WI38 (cell line): ENCODE measurements around the gene ZCCHC9.

Experiments used
- H3K4me3 ChIP-seq: 2 replicates; pipeline ENCODE4 v1.5.1; 2011; ENCODE audit warnings: low read depth, mild to moderate bottlenecking, control low read depth, low read length
- TF ChIP-seq, protein P1 (sequence below): IDR thresholded peaks from 2 replicates; pipeline ENCODE4 v1.5.1; 2012; ENCODE audit warnings: low read depth, mild to moderate bottlenecking, control low read depth, low read length

The ZCCHC9 gene

DNA sequence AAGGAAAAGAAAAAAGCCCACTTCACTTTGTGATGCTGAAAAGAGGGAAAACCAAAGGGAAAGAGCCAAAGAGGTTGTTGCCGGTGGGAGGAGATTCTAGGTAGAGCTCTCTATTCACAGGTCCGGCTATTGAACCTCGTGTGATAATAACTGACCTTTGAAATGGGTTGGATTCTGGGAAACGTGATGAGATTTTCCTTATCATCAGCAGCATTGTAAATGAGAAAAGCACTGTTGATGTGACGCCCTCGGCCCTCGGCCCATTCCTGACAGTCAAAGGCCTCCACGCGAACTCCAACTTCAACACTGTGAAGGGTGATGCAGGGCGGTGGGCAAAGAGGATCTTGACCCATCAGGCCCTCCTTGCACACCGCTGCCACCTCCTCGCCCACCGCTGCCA lies 43.3 kb downstream of the ZCCHC9 start:
- H3K4me3 ChIP-seq: no peak overlapping the region
- TF ChIP-seq, protein P1, sequence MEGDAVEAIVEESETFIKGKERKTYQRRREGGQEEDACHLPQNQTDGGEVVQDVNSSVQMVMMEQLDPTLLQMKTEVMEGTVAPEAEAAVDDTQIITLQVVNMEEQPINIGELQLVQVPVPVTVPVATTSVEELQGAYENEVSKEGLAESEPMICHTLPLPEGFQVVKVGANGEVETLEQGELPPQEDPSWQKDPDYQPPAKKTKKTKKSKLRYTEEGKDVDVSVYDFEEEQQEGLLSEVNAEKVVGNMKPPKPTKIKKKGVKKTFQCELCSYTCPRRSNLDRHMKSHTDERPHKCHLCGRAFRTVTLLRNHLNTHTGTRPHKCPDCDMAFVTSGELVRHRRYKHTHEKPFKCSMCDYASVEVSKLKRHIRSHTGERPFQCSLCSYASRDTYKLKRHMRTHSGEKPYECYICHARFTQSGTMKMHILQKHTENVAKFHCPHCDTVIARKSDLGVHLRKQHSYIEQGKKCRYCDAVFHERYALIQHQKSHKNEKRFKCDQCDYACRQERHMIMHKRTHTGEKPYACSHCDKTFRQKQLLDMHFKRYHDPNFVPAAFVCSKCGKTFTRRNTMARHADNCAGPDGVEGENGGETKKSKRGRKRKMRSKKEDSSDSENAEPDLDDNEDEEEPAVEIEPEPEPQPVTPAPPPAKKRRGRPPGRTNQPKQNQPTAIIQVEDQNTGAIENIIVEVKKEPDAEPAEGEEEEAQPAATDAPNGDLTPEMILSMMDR: no peak

DNA sequence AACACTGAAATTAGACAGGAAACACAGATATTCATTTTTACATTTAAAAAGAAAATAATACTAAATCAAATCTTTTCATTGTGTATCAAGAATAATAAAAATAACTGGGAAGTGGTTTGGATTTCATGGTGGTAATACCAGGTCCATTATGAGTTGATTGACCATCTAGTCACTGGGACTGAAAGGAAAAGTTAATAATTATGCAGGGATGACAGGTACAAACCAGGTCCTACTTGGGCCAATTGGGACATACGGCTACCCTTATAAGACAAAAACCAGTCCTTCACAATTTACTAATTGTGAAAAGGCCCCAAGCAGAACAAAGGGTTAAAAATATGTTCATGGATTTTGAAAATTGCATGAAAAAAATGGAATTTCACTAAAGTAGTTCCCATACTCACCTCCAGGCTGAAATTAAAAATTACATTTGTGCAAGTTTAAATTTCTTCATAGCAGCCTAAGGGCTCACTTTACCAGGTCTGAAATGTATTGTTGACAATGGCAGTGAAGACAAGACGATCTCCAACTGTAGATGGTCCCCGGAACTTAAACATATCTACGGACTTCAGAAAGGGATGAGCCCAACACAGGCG lies 44.1 kb downstream of the ZCCHC9 start:
- TF ChIP-seq, protein P1: no peak
- no peak overlapping the region for H3K4me3 ChIP-seq

DNA sequence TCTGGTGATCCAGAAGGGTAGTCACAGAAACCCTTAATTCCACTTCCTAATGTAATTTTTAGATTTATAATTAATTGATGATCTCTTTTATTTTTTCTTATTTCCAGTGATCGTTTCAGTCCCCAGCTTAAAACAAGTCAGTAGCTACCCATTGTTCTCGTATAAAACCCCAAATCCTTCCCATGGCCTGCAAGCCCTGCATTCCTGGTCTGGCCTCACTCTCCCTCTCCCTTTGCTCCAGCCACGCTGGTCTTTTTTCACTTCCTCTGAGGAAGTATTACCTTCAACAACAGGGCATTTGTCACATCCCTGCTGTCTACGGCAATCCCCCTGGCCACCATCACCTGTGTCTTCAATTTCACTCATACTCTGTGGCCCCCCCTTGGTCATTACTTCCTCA lies 47.8 kb downstream of the ZCCHC9 start:
- H3K4me3 ChIP-seq: no peak overlapping the region
- TF ChIP-seq, protein P1: no peak

GRCh38 chr5:81350507-81350906 lies 49.1 kb downstream of the ZCCHC9 start:
- H3K4me3 ChIP-seq: no peak overlapping the region
- TF ChIP-seq, protein P1: no peak

DNA sequence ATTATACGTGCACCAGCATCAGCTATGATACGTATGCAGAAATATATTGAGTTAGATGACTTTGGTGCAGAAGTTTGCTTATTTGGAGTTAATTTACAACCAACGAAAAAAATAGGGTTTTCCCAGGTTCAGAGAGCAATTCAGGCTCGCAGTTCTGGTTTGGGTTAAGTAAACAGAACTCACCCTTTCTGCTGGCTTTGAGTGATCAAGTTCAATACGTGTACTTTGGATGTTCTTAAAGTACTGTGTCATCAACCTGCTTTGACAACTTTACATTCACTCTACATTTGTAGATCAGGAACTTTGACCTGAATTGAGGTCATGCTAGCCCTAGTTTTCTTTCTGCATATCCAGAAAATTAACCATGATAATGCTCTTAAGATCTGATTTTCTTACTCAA lies 51.8 kb downstream of the ZCCHC9 start:
- TF ChIP-seq, protein P1: no peak
- no peak overlapping the region for H3K4me3 ChIP-seq

DNA sequence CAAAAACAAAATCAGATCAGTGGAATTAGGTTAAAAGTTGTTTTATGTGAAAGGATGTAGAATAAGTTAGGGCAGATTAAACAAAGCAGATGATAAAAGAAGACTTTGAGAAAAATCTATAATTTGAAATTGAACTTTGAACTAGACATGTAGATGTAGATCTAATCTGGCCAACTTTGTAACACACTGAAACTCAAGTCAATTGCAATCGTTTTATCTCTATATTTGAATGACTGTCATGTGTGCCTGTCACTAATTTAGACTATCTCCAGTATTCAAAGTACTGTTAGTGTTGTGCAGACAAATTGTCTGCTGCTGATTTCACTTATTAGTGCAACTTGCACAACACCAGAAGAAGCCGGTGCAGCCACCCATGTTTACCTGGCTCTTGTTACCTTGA lies 52.7 kb downstream of the ZCCHC9 start:
- TF ChIP-seq, protein P1: no peak
- H3K4me3 ChIP-seq: no peak overlapping the region

- no peak overlapping the region for H3K4me3 ChIP-seq
- TF ChIP-seq, protein P1: no peak
Measured at GRCh38 chr5:81355291-81356251, 54.2 kb downstream of the ZCCHC9 start.
